Stromal cell of bone marrow (primary cell): ENCODE measurements around the gene RUVBL1.

Source experiments
- DNase-seq: peaks from one replicate; pipeline ENCODE4 v3.0.0-alpha.2; 2012; ENCODE audit warnings: low read depth

Gene RUVBL1

DNA sequence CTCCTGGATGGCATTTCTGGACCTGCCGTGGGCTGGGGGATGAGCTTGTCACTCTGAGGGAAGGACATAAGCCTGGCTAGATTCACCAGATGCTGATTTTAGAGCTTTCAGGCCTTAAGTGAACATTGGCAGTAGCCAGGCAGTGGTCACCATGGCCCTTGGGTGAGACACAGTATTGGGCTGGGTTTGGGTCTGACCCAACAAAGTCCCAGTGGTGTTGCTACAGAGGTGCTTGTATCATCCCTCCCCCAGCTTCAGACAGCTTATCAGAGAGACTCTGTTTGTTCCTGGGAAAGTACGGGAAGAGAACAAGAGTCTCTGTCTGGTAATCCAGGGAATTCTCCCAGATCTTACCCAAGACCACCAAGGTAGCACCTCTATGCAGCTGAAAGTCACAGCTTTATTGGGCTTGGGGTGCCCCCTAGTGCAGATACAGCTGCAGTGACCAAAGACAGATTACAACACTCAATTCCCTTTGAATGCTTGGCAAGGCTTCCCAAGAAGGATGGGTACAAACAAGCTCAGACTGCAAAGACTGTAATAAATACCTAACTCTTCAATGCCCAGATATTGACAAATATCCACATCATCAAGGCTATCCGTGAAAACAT, 9.8 kb upstream of the RUVBL1 start:
- DNase-seq, result peak; percentile 24

DNA sequence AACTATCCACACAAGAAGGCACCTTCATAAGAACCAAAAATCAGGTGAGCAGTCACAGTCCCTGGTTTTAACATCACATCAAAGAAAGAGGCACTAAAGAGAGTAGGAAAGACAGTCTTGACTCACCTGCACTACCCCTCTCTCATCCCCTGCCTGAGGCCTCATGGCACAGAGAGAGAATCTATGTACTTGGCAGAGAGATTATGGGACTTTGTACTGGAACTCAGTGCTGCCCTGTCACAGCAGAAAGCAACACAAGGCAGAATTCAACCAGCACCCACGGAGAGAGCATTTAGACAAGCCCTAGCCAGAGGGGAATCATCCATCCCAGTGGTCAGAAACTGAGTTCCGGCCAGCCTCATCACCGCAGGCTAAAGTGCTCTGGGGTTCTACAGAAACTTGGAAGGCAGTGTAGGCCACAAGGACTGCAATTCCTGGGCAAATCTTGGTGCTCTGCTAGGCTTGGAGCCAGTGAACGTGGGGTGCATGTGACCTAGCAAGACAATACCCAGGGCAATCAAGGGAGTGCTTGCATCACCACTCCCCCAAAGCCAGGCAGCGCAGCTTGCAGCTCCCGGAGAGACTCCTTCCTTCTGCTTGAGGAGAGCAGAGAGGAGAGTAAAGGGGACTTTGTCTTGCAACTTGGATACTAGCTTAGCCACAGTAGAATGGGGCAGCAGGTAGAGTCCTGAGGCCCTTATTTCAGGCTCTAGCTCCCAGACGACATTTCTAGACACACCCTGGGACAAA, 8.5 kb upstream of the RUVBL1 start:
- DNase-seq, result no peak

DNA sequence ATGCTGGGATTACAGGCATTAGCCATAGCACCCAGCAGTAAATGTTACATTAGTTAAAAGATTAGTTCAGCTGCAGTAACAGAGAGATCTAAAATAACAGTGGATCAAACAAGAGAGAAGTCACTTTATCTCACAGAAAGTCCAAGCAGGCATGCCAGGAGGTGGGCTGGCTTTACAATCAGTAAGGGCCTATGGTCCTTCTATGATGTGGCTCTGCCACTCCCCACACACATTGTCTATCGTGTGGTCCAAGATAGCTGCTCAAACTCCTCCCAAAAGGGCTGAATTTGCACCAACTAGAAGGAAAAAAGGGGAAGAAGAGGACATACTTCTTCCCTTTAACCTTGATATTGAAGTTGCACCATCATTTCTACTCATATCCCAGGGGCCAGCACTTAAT, 4.6 kb upstream of the RUVBL1 start:
- no peak for DNase-seq

DNA sequence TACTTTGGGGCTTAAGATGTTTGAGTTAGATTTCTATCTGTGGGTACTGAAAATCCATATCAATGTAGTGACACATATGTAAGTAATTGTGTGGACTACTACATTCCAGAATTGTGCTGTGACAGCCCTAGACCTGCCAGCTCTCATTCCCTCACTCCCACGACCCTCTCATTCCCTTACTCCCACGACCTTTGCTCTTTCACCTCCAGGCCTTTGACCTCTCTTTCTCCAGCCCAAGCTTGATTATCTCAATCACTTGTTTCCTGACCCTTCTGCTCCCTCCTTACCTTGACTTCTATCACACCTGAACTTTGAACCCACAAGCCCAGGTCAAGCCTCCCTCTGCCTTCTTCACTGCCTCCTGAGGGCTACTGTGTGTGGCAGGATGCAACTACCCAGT, 3.6 kb upstream of the RUVBL1 start:
- DNase-seq, result no peak

DNA sequence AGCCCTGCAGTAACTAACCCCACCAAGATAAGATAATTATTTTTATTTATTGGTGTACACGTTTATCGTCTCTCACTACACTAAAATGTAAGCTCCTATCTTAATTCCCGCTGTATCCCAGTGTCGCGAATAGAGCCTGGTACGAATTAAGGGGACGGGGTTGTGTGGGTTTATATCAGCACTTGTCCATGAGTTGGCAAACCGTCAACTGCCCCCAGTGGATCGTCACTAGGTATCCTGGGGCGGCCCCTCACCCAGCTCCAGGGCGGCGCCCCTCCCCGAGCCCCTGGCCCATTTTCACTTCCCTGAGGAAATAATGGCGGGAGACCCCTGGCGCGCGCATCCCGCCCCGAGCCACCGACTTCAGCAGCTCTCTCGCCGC, 465 bp downstream of the RUVBL1 start:
- no peak for DNase-seq

DNA sequence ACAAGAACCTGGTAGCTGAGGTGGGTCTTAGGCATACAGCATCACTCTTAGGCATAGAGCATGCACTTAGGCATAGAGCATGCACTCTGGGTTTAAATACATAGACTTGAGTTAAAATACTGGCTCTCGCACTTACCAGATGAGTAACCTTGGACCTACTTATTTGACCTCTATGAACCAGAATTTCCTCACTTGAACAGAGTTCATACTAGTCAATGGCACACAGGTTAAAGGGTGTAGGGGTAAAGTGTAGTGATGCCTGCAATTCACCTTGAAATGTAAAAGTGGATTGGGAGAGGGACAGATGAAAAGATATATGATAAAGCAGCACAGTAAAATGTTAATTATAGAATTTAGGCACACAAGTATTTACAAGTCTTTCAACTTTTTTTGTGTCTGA, 1.6 kb downstream of the RUVBL1 start:
- no peak for DNase-seq

DNA sequence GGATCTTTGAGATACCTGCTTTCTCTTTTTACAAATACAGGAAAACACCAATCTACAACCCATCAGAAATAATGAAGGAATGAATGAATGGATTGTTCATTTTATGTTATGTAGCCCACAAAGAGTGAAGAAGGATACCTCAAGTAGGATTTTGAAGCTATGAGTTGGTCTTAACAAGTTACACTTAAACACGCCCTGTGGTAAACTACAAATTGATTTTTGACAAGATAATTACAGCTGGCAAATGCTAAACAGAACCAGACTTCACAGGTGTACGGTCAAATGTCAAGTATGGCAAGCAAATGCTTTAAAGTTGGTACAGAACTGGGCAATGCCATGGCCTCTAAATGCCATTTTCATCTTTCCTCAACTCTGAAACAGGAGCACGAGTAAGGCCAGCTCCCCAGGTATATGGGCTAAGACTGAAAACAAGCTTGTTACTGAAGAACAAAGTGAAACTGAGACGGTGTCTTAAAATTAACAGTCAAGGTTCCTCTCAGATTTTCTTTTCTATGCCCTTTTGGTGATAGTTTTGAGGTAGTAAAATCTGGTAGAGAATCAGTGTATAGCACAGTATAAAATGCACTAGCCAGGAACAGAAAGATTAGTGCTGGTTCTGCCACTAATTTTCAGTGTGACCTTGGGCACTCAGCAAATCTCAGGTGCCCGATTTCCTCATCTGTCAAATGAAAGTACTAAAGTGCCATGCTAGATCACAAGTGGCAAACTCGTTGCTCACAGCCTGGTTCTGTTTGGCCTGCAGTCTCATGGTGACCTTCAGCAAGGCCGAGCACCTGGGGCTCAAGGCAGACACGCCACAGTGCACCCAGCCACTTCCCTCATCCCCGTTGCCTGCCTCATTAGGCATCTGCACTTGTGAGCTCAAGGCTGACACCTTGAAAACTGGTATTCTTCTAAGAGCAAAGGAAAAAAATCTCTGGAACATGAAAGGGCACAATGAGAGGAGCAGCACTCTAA, 9.5 kb downstream of the RUVBL1 start:
- DNase-seq, result no peak

DNA sequence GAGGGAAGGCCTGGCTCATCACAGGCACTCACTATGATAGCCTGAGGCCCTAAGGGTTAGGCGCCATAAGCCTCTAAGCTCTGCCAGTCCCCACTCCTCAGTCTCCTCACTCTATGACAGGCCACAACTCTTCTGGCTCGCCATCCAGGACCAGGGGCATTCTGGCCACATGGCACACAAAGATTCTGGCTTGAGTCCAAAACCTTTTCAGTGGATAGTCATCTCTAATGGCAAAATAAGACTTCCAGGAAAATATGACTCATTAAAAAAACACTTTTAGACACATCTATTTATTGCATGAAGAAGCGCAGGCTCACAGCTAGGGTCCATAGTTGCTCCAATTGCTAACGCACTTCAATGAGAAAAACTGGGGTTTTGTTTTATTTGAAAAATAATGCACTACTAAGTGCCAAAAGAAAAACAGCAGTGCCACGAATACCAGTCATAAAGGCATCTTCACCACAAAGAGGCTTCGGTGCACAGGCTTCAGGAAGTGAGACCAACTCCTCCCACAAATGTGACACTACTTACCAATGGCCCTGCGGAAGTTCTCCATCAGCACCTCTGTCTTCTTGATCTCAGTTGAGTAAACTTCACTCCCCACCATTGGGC, 11.1 kb downstream of the RUVBL1 start:
- peak; percentile 82 for DNase-seq

DNA sequence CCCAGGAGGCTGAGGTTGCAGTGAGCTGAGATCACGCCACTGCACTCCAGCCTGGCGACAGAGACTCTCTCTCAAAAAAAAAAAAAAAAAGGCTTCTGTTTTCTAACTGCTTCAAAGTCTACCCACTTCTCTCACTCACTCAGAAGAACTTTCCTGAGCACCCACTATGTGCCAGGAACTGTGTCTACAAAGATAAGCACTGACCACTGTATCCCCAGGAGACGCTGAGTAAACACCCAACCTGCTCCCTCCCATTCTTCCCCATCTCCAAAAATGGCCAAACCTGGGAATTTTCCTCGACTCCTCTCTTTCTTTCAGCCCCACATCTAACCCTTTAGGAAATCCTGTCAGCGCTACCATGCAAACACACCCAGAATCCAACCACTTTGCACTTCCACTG, 12.5 kb downstream of the RUVBL1 start:
- no peak for DNase-seq

DNA sequence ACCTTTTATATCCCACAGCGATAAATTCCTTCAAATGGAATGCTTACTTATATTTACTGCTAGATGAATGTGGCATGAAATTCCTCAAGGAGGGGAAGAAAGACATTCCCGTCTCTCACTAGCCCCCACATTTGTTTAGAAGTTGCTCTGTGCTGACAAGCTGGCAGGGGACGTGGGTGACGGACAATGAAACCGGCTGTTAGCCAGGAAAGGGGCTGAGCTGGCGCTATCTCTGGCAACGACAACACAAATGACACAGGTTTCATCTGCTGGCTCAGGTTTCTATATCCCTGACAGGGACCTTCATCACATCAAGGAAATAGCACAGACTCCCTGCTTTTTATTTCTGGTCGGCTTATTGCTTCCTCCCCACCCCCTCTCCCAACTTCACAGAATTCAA, 15.8 kb downstream of the RUVBL1 start:
- no peak for DNase-seq

DNA sequence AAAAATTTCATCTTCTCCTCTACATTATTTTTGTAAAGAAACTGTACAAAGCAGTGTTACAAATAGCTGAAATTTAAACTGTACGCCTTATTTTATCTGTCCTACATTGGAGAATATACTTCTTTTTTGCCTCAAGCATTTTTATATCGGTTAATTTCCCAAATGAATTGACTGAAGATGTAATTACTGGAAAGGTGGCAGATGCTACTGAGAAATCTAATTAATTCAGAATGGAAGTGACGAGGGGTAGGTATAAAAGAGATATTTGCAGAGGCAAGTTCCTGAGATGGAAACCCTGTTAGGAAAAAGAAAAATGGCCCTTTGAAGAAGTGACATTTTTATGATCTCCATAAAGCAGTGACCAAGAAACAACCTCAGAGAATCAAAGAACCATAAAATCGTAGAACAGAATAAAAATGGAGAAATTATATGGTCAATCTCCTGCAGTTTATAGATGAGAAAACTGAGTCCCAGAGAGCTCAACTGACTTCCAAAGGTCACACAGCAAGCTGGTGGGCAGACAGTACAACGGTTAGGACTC, 20.4 kb downstream of the RUVBL1 start:
- DNase-seq, result no peak

DNA sequence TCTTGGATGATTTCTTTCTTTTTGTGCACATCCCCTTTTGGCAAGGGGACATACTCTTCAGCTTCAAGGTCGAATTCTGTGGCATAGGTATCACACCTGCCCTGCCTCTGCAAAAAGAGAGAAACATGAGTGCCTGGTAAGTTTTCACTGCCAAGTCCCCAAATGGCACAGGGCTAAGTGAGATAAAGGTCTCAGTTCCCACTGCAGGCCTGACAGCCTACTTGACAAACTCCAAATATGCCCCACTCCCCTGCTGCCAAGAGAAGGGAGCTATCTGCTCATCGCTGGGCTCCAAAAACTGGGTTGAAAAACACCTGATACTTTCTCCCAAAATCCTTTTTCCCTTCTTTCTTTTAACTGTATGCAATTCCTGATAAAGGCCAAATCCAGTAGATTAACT, 23.0 kb downstream of the RUVBL1 start:
- DNase-seq, result no peak

DNA sequence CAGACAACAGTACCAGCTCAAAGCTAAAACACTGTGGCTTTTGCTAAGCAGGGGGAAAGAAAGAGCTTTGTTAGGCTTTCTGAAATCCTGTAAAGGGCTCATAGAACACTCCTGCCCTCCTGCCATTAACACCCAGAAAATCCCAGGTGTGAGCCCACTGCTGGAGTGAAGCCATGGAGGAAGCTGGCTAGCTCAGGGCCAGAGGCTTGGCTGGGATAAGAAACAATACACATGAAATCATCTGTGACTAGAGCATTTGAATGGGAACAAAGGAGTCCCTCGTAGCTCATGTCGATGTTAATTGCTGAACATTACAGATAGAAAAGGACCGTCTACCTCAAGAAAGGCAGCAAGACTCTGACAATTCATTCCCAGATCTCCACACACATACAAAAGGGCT, 23.5 kb downstream of the RUVBL1 start:
- DNase-seq, result no peak

DNA sequence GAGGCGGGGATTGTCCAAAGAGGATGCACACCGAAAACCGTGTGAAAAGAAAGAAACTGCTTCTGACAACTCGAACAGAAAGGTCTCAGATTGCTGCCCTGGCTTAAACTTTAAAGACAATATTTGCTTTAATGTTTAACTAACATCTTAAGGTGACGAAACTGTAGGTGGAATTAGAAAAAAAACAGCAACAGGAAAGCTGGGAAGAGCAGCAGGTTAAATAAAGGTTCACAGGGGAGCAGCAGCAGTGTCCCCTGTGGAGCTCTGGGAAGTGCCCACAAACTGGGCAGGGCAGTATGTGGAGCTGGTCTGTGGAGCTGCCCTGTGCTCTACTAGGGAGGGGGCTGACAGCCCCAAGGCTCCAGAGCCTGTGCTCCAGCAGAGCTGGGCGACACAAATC, 25.4 kb downstream of the RUVBL1 start:
- DNase-seq, result no peak

DNA sequence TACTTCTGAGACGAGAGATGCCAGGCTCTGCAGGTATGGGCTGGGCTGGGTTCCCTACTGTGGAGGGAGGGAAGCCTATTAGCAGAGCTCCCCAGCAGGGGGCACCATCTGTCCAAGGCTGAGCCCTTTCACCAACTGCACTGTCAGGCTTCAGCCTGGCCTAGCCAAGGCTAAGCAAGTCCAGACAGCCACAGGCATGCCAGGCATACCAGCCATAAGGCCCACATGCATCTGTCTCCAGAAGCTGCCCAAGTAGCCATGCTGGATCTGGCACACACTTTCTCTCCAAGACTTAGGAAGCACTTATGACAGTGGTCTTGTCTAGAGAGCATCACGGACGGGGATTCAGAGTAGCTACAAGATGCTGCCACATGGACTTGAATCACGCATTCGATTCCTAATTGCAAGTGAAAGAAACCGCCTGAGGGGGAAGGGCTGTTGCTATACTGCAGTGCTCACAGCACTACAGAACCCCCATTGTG, 28.3 kb downstream of the RUVBL1 start:
- DNase-seq, result peak; percentile 61

DNA sequence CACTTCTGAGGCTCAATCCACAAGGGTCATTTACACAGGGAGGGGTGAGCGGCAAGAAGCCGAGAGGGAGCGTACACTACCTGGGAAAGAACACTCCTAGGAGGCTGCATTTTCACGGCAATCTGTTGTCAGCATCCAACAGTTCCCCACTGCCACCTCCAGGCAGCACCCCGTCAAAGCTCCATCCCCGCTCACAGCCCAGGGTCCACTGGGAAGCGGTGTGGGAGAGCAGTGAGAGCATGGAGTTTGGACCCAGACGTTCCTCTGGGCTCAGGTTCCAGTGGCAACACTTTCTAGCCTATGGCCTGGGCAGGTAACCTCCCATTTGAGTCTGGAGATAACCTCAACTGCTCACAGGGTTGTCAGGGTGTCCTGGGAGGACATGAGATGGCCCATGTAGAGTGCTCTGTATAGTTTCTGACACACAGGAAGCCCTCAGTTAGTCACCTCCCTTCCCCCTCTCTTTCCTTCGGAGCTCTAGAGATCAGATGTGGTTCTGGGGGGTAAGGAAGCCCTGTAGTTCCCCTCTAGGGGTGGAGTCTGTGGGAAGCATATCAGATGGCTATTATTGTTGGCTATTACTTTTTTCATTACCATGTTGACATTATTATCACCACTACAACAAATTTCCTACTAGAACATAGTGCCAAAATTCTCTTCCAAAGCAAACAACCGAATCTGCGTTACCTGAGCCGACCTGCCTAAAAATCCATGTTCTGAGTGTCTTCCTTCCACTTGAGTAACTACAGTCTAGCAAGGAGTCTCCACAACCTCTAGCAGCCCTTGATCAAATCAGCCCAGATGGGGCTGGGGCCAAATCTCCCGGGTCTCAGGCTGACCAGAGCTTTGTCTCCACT, 29.1 kb downstream of the RUVBL1 start:
- DNase-seq, result no peak

DNA sequence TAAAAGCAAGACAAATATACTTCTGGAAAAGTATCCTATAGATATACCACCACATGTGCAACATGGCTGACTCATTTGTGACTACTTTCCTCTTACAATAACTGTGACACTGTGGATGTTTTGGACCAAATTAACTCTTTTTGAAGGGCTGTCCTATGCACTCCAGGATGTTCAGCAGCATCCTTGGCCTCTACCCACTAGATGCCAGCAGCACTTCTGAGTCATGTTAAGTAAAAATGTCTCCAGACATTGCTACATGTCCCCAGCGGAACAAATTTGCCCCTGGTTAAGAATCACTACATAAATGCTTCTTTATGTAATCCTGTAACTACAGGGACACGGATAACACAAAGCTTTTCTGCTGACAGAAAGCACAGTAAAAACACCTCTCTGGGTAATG, 32.0 kb downstream of the RUVBL1 start:
- DNase-seq, result no peak

DNA sequence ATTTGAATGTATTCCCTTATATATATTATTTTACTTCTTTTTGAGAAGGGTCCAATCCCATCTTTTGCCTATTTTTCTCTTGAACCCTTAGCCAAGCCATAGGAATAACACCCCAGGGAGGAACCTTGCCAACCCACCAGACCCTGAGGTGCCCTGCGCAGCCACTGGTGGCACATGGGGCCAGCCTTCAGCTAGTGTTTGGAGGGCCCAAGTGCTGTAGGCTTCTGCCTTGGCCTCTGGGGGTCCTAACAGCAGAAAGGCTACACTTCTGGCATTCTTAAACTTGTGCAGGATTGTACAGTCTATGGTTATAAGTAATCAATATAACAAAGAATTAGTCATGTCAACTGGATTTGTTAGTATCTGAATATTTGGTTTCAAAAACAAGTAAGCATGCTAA, 34.5 kb downstream of the RUVBL1 start:
- no peak for DNase-seq

DNA sequence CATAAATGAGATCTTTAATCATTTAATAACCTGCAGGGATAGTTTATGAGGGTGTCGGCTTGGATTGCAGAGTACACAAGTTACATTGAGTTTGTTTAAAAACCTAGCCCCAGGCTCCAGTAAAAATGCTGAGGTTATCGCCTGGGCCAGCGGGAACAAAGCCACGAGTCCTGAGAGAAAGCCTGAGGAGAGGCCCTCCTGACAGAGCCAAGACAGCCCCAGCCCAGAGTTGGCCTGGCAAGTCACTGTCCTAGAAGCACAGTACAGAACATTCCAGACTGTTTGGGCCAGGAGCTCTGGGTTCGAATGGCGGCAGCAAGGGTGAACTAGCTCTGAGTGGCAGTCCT, 39.0 kb downstream of the RUVBL1 start:
- no peak for DNase-seq

DNA sequence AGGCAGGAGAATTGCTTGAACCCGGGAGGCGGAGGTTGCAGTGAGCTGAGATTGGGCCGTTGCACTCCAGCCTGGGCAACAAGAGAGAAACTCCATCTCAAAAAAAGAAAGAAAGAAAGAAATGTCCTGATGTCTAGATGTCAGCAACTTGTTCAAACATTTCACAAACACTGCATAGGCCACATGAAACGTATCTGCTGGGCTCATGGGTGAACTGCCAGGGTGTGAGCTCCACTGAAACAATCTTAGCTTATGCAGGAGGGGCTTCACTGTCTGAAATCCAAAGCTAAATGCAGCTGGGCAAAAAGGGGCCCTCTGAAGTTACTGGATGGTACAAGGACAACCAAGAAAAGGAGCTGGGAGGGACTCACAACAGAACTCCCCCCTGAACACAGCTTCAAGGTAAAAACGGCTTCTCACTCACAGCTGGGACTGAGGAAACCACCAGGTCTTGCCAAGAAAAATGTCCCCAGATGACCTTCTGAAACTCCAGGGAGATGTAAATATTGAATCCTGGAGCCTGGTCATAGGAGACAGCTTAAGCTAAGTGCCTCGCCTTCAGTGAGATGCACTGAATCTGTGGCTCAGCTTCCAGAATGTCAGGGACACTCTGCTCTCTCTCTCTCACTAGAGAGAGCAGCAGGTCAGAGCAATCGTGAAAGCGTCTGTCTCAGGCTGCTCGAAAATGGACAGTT, 39.5 kb downstream of the RUVBL1 start:
- DNase-seq, result no peak

DNA sequence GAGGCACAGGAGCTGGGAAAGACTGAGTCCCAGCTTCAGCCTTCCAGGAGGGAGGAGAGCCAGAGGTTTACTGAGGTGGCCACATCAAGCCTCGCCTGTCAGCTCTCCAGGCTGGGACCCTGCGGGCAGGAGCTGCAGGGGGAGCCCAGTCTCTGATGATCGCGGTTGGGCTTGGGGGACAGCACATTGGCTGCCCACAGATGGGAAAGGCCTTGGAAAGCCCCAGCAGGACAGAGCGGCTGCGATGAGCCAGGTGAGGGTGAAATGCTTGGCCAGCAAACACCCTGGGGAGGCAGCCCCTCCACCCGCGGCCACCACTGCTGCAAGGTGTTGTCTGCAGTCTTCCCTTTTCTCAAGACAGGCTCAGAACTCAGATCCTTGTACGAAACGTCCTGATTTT, 40.2 kb downstream of the RUVBL1 start:
- no peak for DNase-seq
